ACHN (cell line): Measurements from ENCODE around the gene CPT1B.
"Not testable (repeated sequence)": the region's sequence is repeated elsewhere in the genome, so short reads cannot be mapped to it uniquely, and the experiment has no call there.

Experiments
- DNase-seq: peaks from one replicate; pipeline ENCODE4 v3.0.0-alpha.2; 2015
- in situ Hi-C: cut with HindIII; loops from 2 replicates; pipeline ENCODE4 v1.10.0; 2017; ENCODE audit warnings: low sequenced_read_pairs, low pct_ligation_motif_present, low pct_unique_long_range_greater_than_20kb

The CPT1B gene

DNA sequence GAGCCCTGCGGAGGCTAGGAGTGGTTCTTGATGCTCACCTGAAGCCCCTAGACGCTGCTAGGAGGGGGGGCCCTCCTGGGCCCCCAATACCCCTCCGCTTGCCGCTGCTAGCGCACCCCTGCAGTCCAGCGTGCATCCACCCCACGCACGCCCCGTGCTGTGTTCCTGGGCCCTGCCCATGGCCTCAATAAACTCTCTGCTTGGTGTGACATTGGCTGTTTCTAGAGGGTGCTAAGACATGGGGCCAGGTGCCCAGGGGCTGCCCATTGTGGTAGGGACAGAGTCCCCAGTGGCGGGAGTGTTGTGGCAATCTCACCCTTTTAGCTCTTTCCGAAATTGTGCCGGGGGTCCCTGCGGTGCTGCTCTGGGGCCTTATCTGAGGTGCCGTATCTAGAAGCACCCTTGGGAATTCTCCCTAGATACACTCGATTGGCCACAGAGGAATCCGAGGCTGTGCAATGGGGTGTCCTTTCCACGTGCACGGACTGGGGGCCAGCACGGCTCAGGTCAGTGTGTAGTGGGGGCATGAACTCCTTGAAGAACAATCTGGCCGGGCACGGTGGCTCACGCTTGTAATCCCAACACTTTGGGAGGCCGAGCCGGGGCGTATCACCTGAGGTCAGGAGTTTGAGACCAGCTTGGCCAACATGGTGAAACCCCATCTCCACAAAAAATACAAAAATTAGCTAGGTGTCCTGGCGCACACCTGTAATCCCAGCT is 33.3 kb upstream of the CPT1B start:
- no peak for DNase-seq
- in situ Hi-C loops = no loop called here

DNA sequence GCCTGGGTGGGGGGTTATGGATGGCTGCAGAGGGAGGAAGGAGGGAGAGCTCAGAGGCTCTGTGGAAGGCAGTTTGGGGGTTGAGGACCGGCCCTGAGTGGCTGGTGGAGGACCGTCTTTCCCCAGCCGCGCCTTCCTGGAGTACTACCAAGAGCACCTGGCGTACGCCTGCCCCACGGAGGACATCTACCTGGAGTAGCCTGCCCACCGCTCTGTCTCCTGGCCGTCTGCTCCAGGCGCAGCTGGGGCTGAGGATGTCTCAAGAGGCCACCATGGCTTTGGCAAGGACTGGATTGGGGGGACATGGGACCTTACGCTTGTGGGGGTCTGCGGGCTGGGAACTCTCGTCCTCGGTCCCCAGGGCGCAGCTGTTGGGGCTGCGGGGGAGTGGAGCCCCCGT is 32.4 kb upstream of the CPT1B start:
- DNase-seq = no peak
- in situ Hi-C loops = no loop called here

DNA sequence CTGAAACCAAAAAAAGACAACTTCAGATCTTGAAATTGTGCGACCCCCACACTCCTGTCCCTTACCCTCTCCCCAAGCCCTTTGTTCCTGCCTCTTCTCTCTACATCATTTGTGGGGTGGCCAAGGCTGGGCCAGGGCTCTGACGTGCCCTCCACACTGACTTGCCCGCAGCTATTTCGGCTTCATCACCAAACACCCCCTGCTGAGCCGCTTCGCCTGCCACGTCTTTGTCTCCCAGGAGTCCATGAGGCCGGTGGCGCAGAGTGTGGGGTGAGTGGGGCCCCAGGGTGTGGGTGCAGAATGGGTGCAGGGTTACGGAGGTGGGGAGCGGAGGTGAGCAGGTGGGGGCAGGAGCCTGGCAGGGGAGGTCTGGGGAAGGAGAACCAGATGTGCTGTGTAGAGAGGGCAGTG is 31.8 kb upstream of the CPT1B start:
- in situ Hi-C loops = no loop called here
- no peak for DNase-seq

DNA sequence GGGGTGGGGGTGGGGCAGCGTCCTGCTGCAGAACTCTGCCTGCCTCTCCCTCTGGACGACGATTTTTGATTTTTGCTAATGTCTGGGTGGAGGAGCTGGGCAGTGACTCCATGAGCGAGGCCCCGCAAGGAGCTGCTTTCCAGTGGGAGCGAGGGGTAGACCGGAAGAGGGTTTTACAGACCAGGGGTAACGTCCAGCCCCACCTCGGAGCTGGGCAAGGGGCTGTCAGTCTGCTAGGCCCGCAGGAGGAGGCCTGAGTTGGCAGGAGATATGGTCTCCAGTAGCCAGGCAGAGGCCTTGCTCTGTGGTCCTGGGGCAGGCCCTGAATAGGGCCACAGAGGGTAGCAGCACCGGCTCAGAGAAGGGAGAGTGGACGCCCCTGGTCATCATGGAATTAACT is 31.4 kb upstream of the CPT1B start:
- in situ Hi-C loops = no loop called here
- DNase-seq = no peak

DNA sequence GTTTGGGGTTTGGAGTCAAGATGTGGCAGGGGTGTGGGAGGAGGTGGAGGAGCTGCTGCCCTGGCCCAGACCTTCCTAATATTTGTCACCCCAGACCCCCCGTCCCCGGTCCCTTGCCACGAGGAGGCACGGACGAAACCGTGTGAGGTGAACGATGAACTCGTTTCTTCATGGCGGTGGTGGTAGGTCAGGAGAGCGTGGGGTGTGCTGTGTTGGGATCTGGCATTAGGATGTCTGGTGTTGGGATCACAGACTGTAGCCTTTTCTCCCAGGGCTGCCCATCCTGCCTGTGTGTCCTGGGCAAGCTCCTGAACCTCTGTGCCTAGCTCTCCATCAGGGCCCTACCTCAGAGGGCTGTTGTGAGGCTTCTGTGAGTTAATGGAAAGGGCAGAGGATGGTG is 30.8 kb upstream of the CPT1B start:
- in situ Hi-C loops = no loop called here
- no peak for DNase-seq

DNA sequence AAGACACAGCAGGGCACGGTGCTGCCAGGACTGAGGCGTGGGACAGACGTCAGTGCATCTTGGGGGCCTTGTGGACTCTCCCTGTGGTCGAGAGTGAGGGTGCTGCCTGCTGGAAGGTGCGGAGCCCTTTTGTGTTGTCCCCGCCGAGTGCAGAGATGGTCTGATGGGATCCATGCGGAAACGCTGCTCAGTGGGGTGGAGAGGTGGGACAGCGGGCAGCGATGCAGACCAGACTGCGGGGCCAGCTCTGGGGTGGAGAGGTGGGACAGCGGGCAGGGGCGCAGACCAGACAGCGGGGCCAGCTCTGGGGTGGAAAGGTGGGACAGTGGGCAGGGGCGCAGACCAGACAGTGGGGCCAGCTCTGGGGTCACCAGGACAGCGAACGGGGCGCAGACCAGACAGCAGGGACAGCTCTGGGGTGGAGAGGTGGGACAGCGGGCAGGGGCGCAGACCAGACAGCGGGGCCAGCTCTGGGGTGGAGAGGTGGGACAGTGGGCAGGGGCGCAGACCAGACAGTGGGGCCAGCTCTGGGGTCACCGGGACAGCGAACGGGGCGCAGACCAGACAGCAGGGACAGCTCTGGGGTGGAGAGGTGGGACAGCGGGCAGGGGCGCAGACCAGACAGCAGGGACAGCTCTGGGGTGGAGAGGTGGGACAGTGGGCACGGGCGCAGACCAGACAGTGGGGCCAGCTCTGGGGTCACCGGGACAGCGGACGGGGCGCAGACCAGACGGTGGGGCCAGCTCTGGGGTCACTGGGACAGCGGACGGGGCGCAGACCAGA is 30.0 kb upstream of the CPT1B start:
- DNase-seq, in situ Hi-C loops: not testable (repeated sequence)

DNA sequence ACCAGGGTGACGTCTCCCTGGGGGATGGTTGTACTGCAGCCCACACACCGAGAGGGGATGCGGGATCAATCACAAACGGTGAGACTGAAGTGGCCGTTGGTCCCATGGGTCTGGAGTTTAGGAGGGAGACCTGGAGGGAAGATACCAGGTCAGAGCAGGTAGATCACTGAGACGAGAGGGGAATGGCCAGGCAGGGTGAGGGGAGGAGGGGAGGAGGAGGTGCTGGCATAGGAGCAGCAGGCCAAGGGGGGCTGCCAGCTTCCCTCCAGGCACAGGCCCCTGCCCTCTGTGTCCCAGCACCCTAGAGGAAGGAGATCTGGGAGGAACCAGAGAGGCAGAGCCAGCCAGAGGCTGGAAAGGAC is 29.4 kb upstream of the CPT1B start:
- in situ Hi-C loops = no loop called here
- DNase-seq = no peak

DNA sequence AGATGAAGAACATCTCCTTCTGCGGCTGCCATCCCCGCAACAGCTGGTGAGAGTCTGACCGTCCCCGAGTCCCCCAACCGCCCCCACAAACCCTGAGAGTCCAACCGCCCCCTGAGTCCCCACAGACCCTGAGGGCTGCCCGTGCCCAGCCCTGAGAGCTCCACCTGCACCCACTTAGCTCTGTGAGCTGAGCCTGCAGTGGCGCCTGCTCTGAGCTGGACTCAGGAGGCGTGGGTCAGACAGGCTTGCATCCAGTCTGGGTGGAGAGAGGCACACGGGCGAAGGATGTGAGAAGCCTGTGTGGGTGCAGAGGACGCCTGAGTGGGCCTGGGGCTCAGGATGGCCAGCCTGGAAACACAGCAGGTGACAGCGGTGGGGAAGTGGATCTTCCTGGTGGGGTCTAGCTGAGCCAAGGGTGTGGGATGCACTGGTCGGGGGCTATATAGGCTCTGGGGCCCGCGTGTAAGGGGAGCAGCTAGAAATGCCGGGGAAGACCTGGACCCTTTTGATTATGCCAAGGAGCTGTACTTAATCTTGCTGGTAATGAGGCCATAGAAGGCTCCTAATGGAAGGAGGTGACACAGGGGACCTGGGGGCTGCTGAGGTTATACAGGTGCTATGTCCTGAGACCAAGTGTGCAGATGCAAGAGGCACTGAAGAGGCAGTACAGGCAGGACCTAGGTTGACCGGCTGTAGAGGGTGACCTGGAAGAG is 28.9 kb upstream of the CPT1B start:
- DNase-seq = no peak
- in situ Hi-C loops = no loop called here

DNA sequence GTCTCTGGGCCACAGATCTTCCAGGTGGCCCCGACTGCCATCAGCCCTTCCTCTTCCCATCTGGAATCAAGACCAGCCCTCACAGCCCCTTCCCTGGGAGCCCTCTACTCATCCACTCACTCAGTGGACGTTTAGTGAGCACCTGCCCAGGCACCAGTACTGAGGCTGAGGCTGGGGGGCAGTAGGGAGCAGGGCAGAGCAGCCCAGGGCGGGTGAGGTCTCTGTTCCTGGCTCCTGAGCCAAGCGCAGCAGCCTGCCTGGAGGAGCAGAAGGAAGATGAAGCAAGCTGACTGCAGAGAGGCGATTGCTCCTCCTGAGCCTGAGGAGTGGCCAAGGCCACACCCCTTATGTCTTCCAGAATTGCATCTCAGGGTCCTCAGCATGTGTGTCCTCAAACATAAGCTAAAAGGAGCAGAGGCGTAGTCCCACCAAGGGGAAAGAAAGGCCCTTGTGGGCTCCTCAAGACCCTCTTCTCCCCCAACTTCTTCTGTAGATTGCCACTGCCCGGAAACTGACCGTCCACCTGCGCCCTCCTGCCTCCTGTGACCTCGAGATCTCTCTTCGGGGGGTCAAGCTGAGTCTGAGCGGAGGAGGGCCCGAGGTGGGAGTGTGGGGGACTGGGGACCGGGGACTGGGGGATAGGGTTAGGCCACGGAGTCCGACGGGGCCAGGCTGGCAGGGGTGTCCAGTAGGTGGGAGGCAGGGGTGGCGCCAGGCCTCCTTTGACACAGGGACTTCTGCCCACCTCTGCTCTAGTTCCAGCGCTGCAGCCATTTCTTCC is 28.1 kb upstream of the CPT1B start:
- DNase-seq = no peak
- in situ Hi-C loops = no loop called here

DNA sequence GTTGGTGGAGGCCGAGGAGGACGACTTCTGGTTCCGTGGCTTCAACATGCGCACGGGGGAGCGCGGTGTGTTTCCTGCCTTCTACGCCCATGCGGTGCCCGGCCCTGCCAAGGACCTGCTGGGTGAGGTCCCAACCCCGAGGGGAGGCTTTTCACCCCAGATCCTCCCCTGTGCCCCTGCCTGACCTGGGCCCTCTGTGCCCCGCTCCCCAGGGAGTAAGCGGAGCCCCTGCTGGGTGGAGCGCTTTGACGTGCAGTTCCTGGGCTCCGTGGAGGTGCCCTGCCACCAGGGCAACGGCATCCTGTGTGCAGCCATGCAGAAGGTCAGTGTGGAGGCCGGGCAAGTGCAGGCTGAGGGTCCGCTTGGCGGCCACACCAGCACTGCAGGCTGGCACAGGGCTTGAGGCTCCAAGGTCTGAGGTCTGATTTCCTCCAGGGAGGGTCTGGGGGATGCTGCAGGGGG is 27.4 kb upstream of the CPT1B start:
- in situ Hi-C loops = no loop called here
- DNase-seq = no peak

DNA sequence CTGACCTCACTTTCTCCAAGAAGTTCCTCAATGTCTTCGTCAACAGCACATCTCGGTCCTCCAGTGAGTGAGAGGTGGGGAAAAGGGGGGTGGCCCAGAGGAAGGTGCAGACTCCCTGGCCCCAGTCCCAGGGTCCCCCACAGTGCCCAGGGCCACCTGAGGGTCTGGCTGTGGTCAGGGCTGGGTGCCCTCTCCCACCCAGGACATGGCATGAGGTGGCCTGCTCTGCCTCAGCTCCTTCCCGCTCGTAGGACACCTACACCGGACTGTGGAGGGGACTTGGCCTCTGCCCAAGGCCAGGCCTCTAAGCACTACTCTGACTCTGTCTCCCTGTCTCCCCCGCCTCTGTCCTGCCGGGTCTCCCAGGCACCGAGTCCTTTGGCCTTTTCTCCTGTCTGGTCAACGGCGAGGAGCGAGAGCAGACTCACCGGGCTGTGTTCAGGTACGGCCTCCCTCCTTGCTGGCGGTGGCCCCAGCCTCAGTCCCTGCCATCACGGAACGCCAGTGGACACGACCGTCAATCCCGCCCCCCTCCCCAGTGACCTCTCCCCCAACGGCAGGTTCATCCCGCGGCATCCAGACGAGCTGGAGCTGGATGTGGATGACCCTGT is 26.9 kb upstream of the CPT1B start:
- no peak for DNase-seq
- in situ Hi-C loops = no loop called here

DNA sequence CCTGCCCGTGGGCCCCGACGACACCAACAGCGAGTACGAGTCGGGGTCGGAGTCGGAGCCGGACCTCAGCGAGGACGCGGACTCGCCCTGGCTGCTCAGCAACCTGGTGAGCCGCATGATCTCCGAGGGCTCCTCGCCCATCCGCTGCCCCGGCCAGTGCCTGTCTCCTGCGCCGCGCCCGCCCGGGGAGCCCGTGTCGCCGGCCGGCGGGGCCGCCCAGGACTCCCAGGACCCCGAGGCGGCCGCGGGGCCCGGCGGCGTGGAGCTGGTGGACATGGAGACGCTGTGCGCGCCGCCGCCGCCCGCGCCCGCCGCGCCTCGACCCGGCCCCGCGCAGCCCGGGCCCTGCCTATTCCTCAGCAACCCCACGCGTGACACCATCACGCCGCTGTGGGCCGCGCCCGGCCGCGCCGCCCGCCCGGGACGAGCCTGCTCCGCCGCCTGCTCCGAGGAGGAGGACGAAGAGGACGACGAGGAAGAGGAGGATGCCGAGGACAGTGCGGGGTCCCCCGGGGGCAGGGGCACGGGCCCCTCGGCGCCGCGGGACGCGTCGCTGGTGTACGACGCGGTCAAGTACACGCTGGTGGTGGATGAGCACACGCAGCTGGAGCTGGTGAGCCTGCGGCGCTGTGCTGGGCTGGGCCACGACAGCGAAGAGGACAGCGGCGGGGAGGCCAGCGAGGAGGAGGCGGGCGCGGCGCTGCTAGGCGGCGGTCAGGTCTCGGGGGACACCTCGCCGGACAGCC is 26.2 kb upstream of the CPT1B start:
- DNase-seq = no peak
- in situ Hi-C loops = no loop called here

DNA sequence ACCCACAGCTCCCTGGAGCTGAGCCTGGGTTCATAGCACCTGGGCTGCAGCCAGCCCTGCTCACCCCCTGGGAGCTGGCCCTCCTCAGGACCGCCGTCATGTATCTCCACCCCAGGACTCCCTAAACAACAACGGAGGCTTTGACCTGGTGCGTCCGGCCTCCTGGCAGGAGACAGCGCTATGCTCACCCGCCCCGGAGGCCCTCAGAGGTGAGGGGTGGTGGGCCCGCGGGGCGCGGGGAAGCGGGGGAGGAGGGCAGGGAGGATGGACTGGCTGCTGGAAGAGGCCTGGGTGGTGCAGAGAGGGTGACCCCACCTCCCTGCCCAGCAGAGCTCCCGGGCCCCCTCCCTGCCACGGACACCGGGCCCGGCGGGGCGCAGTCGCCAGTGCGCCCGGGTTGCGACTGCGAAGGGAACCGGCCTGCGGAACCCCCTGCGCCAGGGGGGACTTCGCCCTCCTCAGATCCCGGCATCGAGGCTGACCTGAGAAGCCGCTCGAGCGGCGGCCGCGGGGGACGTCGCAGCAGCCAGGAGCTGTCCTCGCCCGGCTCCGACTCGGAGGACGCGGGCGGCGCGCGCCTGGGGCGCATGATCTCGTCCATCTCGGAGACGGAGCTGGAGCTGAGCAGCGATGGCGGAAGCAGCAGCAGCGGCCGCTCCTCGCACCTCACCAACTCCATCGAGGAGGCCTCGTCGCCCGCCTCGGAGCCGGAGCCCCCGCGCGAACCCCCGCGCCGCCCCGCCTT is 25.5 kb upstream of the CPT1B start:
- DNase-seq = no peak
- in situ Hi-C loops = no loop called here

DNA sequence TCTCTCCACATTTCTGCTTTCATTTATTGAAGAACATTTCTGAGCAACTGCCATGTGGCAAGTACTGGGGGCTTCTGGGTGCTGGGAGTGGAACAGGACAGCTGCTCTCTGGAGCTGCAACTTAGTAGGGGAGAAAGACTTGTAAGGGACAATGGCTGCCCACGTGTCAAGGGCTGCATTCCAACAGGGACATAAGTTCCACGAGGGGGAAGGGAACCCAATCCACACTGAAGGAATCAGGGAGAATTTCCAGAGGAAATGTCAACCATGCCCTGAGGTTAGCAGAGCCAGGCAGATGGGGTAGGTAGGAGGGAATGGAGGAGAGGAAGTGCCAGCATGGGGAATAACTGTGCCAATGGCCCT is 24.1 kb upstream of the CPT1B start:
- in situ Hi-C loops = no loop called here
- DNase-seq = no peak

DNA sequence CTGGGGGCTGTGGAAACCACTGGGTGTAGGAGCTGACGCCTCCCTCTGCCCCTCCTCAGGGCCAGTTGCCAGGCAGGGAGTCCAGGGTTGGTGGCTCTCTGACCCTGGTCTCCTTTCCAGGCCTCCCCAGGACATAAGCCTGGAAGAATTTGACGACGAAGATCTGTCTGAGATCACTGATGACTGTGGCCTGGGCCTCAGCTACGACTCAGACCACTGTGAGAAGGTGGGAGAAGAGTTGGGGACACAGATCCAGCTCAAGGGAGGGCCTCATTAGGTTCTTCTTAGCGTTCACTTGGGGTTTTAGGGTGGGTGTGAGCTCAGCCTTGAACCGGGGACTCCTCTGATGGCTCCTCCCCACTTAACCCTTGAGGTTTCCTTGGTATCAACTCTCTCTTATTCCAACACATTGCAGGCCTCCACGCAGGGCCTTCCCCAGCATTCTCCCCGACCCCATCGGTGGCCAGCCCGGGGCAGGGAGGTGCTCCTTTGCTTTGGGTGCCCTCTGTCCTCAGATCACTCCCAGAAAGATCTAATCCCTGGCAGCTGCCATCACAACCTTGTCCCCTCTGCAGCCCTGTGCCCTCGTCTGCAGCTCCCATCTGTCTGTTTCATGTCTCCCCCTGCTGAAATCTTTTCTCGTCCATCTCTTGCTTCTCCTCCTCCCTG is 23.6 kb upstream of the CPT1B start:
- in situ Hi-C loops = no loop called here
- no peak for DNase-seq

DNA sequence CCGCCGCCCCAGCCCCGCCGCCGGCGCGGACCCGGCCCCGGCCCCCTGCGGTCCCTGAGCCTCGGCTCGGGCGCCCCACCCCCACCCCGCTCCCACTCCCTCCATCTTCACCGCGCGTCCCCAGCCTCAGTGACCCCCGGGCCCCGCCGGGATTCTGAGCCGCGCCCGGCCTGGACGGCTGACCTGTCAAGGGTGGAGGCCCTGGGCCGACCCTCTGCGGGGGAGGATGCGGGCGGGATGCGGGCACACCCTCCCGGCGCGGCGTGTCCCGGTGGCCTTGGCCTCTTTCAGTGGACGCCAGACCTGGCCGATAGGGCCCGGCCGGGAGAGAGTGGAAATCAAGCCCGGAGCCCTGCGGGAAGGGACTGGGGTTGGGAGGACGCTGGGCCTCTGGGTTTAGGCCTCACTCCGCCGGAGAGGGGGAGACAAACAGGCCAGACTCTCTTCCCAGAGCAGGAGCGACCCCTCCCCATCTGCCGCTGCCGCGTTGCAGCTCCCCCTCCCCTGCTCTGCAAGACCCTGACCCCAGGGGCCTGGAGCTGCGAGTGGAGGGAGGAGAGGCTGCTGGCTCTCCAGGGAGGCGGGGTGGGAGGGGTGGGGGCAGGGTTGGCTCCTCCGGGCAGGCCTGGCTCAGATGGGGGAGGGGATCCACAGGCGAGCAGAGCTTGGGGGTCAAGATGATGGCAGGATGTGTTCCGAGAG is 22.9 kb upstream of the CPT1B start:
- no peak for DNase-seq
- in situ Hi-C loops = no loop called here
